ENCODE data around the gene CDK14. TPM values are rescaled to one million over a fixed set of nuclear protein-coding genes. Genes with fewer than 3 reads are reported as not detected.

Gene CDK14
- total and polyA plus RNA-seq, 2 of the 8 experiments (the other 6 are each of a cell fraction or from before 2014, with no cell fraction given), result 5.5 to 47.3 TPM

- H3K27ac ChIP-seq (ENCODE audit: low read depth, low read length), result no peak overlapping the region
- H4K8ac ChIP-seq (ENCODE audit: extremely low read depth, insufficient read depth, low read length), result no peak overlapping the region
- H3K56ac ChIP-seq (replicated peaks; ENCODE audit: insufficient read length, low read depth, low read length), result no peak overlapping the region
- H3K79me1 ChIP-seq (ENCODE audit: low read depth, low read length), result no peaks in the 10 kb centered on the region
- DNase-seq (ENCODE audit: low read depth in 1 of 2, low spot score in 2 of 2), result no peak
- H3K4ac ChIP-seq (replicated peaks; ENCODE audit: insufficient read length, low read depth, low read length), result no peak overlapping the region
- no peak overlapping the region for H2AFZ ChIP-seq (ENCODE audit: low read length)
- H2BK120ac ChIP-seq (replicated peaks; ENCODE audit: low read depth, low read length), result no peak overlapping the region
- no peak overlapping the region for H3K14ac ChIP-seq (ENCODE audit: insufficient read length)
- no peaks in the 10 kb centered on the region for H3K36me3 ChIP-seq (ENCODE audit: control insufficient read depth in 2 of 4, insufficient read depth in 4 of 4, low read length in 3 of 4)
- POLR2A ChIA-PET (ENCODE audit: partially characterized antibody), result interaction anchor here (0.7 kb wide), 1 partner anchor 218 kb away, joined by 3 read pairs; no protein-coding TSS in a partner anchor
- no peaks in the 10 kb centered on the region for H3K79me2 ChIP-seq (ENCODE audit: control insufficient read depth in 1 of 2, insufficient read depth in 2 of 2, low read length in 2 of 2)
- no peak overlapping the region for H3K9ac ChIP-seq (replicated peaks in 1 of 4; ENCODE audit: extremely low read depth in 1 of 4, low read depth in 3 of 4, low read length in 3 of 4)
- H3K23me2 ChIP-seq (ENCODE audit: low read depth, low read length), result no peaks in the 10 kb centered on the region
- H3K4me3 ChIP-seq (ENCODE audit: extremely low read depth in 1 of 4, insufficient read depth in 2 of 4, low read depth in 3 of 4, low read length in 4 of 4), result no peak overlapping the region
- no peak for TF ChIP-seq SP1 (IDR thresholded peaks at IDR 0.05; ENCODE audit: low read depth, low read length)
- no peak for TF ChIP-seq SIN3A (conservative IDR thresholded peaks at IDR 0.05 in 1 of 2, IDR thresholded peaks at IDR 0.05 in 1 of 2; ENCODE audit: low read depth in 1 of 2, low read length in 2 of 2)
- no peak for TF ChIP-seq KDM4A (IDR thresholded peaks at IDR 0.05; ENCODE audit: low read depth, low read length, severe bottlenecking)
- TF ChIP-seq RFX5 (IDR thresholded peaks at IDR 0.05; ENCODE audit: borderline replicate concordance, low read depth, low read length), result no peak
- TF ChIP-seq POLR2AphosphoS5 (IDR thresholded peaks at IDR 0.05; ENCODE audit: low read depth, low read length), result no peak
- TF ChIP-seq ASH2L (IDR thresholded peaks at IDR 0.05; ENCODE audit: low read length), result no peak
- TF ChIP-seq TCF12 (IDR thresholded peaks at IDR 0.05; ENCODE audit: low read depth, low read length), result no peak
- no peak for TF ChIP-seq SUZ12 (IDR thresholded peaks at IDR 0.05; ENCODE audit: low read length)
- no peak for TF ChIP-seq BRCA1 (IDR thresholded peaks at IDR 0.05; ENCODE audit: low read depth, low read length)
- TF ChIP-seq SRF (IDR thresholded peaks at IDR 0.05; ENCODE audit: low read depth, low read length), result no peak
- TF ChIP-seq YY1 (IDR thresholded peaks at IDR 0.05; ENCODE audit: low read depth, low read length), result no peak
- TF ChIP-seq ATF2 (IDR thresholded peaks at IDR 0.05; ENCODE audit: low read length), result no peak
- no peak for TF ChIP-seq MAFK (IDR thresholded peaks at IDR 0.05; ENCODE audit: low read depth, low read length)
- no peak overlapping the region for H3K4me2 ChIP-seq (ENCODE audit: insufficient read depth in 1 of 2, low read depth in 2 of 2, low read length in 2 of 2)
- no peak overlapping the region for H2BK15ac ChIP-seq (ENCODE audit: low read length)
- H3K18ac ChIP-seq (ENCODE audit: extremely low read depth, low read length), result no peak overlapping the region
- peaks cover 0 to 2% of the 10 kb centered on the region in 2 experiments; a peak in 1 of 4 replicates for H3K9me3 ChIP-seq (ENCODE audit: insufficient read depth in 2 of 2, low read depth in 1 of 2, low read length in 1 of 2)
- no peaks in the 10 kb centered on the region for H4K20me1 ChIP-seq (replicated peaks in 1 of 2; ENCODE audit: control insufficient read depth in 1 of 2, insufficient read depth in 2 of 2, low read length in 2 of 2)
- no peak overlapping the region for H3K23ac ChIP-seq (ENCODE audit: insufficient read length)
- no peak for FAIRE-seq
- no peak overlapping the region for H2BK5ac ChIP-seq (ENCODE audit: low read depth, low read length)
- 88% methylated on average over 3 of the region's 3 CpGs; no CpG with 5 or more reads in 1 of the 2 experiments for WGBS, 2 experiments (ENCODE audit: extremely low coverage in 1 of 2, insufficient coverage in 1 of 2, insufficient read length in 1 of 2, insufficient replicate concordance in 2 of 2, low coverage in 1 of 2, low lambda C conversion rate in 2 of 2, missing lambda C conversion rate in 1 of 2)
- CTCF ChIA-PET (ENCODE audit: partially characterized antibody), result interaction anchor here (1.3 kb wide), 1 partner anchor 15 kb away, joined by 4 read pairs; no protein-coding TSS in a partner anchor
- no peak overlapping the region for H2BK20ac ChIP-seq (ENCODE audit: low read length)
- no peak overlapping the region for H2BK12ac ChIP-seq (ENCODE audit: low read depth, low read length)
- no peaks in the 10 kb centered on the region; a peak in 1 of 7 replicates for H3K27me3 ChIP-seq (replicated peaks in 1 of 4; ENCODE audit: control insufficient read depth in 3 of 4, extremely low read depth in 1 of 4, insufficient read depth in 3 of 4, low read length in 3 of 4)
- H4K5ac ChIP-seq (ENCODE audit: insufficient read length, low read depth, low read length), result no peak overlapping the region
- no peak overlapping the region for H2AK5ac ChIP-seq (ENCODE audit: low read depth, low read length)
- H3K4me1 ChIP-seq (replicated peaks in 1 of 4; ENCODE audit: control insufficient read depth in 3 of 4, insufficient read depth in 4 of 4, low read length in 3 of 4), result peaks cover 0 to 8% (median 2%) of the 10 kb centered on the region in 4 experiments; a peak in 3 of 7 replicates
- H4K91ac ChIP-seq (replicated peaks; ENCODE audit: insufficient read length, low read length), result no peak overlapping the region
These were observed 471.1 kb downstream of the CDK14 start for GRCh38 chr7:91067242-91067641.
